Smooth muscle cell (in vitro differentiated cells): Measurements from ENCODE around the gene WFIKKN2. TPM values are rescaled to one million over a fixed set of nuclear protein-coding genes. Genes with fewer than 3 reads are reported as not detected.

Experiments used
- DNase-seq: peaks from one replicate; lab custom pipeline; 2025; ENCODE audit not compliant: unreplicated experiment; lab: John Stamatoyannopoulos, UW
- H2AFZ ChIP-seq: fragments of 200-600 bp; sonication (generic); 2 replicates; pipeline ENCODE4 v1.6.0; 2016; ENCODE audit warnings: antibody characterized with exemption, low read depth, mild to moderate bottlenecking
- H3F3A ChIP-seq: fragments of 200-600 bp; sonication (generic); 2 replicates; pipeline ENCODE4 v1.6.0; 2017; ENCODE audit warnings: antibody characterized with exemption, low read depth
- H3K27ac ChIP-seq: fragments of 200-600 bp; sonication (generic); 2 replicates; pipeline ENCODE4 v1.5.1; 2016; ENCODE audit warnings: low read depth, mild to moderate bottlenecking
- H3K27me3 ChIP-seq: fragments of 200-600 bp; sonication (generic); 2 replicates; pipeline ENCODE4 v1.6.1; 2016; ENCODE audit warnings: low read depth, mild to moderate bottlenecking
- H3K36me3 ChIP-seq: fragments of 200-600 bp; sonication (generic); 2 replicates; pipeline ENCODE4 v1.5.1; 2016; ENCODE audit warnings: low read depth
- H3K4me1 ChIP-seq: fragments of 200-600 bp; sonication (generic); 2 replicates; pipeline ENCODE4 v1.5.1; 2016; ENCODE audit warnings: low read depth
- H3K4me2 ChIP-seq: fragments of 200-600 bp; sonication (generic); 2 replicates; pipeline ENCODE4 v1.6.0; 2016; ENCODE audit warnings: mild to moderate bottlenecking
- H3K4me3 ChIP-seq: fragments of 200-600 bp; sonication (generic); 2 replicates; pipeline ENCODE4 v1.5.1; 2016; ENCODE audit warnings: mild to moderate bottlenecking
- H3K79me2 ChIP-seq: fragments of 200-600 bp; sonication (generic); 2 replicates; pipeline ENCODE4 v1.6.0; 2016; ENCODE audit warnings: low read depth, mild to moderate bottlenecking
- H3K9ac ChIP-seq: fragments of 200-600 bp; sonication (generic); 2 replicates; pipeline ENCODE4 v1.6.0; 2016; ENCODE audit warnings: low read depth
- H3K9me3 ChIP-seq: fragments of 200-600 bp; sonication (generic); replicated peaks from 2 replicates; pipeline ENCODE4 v1.5.1; 2016; ENCODE audit warnings: low read depth
- H4K20me1 ChIP-seq: fragments of 200-600 bp; sonication (generic); 2 replicates; pipeline ENCODE4 v1.6.0; 2016; ENCODE audit warnings: low read depth
- WGBS: methylation state at CpG from one replicate; pipeline ENCODE4 v1.1.7; 2016; ENCODE audit warnings: low lambda C conversion rate; 5-methylcytosine and 5-hydroxymethylcytosine counted together
- polyA plus RNA-seq: library from polyadenylated mRNA; unstranded; fragments of >200 nt; fragmentation: Nextera tagmentation; extraction: Ambion mirVana; gene quantifications from 2 replicates; pipeline ENCODE4 v1.2.1, GENCODE V29; 2016
- small RNA-seq: library from RNA; depleted of rRNA; stranded (forward); fragments of <200 nt; gene quantifications from one replicate; pipeline ENCODE3, GENCODE V24; 2014
- total RNA-seq: library from RNA; depleted of rRNA; stranded (reverse); fragments of >200 nt; gene quantifications from 2 replicates; pipeline ENCODE4 v1.2.3, GENCODE V29; 2014
- TF ChIP-seq, protein P1 (sequence below): fragments of 200-600 bp; sonication (generic); IDR thresholded peaks from 2 replicates; pipeline ENCODE4 v1.5.1; 2017; ENCODE audit warnings: borderline replicate concordance, mild to moderate bottlenecking, antibody characterized with exemption; ENCODE audit not compliant: insufficient read depth, poor library complexity, severe bottlenecking

Gene WFIKKN2
- total and polyA plus RNA-seq, 2 experiments from 2014 or later, result not detected

DNA sequence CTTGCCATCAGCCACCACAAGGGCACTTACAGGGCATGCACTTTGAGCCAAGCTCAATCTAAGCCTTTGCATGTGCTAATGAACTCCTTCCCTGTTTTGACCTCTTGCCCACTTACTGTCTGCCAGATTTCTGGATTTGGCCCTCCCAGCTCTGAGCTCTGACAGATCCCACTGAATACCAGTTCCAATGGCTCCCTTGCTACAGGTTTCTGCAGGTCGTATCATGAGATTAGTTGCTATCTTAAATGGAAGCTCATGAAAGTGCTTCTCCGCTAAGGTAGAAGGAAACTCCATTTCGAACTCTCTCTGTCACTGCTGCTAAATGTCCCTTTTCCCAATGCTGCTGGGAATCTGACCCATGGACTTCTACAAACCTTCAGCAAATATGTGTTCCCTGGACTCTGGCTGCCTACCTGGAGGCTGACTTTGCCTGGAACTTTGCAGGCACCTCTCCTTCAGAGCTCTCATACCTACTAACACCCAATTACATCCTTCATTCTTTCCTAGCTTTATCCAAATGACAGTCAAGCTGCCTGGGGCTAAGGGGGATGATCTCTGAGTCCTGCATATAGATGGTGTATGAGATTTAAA lies 54.2 kb downstream of the WFIKKN2 start:
- peaks cover 20% of the 10 kb centered on the region for H3K4me1 ChIP-seq
- no peaks in the 10 kb centered on the region for H3K79me2 ChIP-seq
- H3K27ac ChIP-seq, result no peak overlapping the region
- H3K36me3 ChIP-seq, result no peaks in the 10 kb centered on the region
- no peaks in the 10 kb centered on the region for H4K20me1 ChIP-seq
- H3K27me3 ChIP-seq, result no peaks in the 10 kb centered on the region
- H3K4me2 ChIP-seq, result no peak overlapping the region
- no peaks in the 10 kb centered on the region for H3F3A ChIP-seq
- TF ChIP-seq, protein P1, sequence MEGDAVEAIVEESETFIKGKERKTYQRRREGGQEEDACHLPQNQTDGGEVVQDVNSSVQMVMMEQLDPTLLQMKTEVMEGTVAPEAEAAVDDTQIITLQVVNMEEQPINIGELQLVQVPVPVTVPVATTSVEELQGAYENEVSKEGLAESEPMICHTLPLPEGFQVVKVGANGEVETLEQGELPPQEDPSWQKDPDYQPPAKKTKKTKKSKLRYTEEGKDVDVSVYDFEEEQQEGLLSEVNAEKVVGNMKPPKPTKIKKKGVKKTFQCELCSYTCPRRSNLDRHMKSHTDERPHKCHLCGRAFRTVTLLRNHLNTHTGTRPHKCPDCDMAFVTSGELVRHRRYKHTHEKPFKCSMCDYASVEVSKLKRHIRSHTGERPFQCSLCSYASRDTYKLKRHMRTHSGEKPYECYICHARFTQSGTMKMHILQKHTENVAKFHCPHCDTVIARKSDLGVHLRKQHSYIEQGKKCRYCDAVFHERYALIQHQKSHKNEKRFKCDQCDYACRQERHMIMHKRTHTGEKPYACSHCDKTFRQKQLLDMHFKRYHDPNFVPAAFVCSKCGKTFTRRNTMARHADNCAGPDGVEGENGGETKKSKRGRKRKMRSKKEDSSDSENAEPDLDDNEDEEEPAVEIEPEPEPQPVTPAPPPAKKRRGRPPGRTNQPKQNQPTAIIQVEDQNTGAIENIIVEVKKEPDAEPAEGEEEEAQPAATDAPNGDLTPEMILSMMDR, result no peak
- no peak overlapping the region for H2AFZ ChIP-seq
- H3K9me3 ChIP-seq, result no peaks in the 10 kb centered on the region
- 84% methylated on average over 3 of the region's 3 CpGs for WGBS
- no peak for DNase-seq
- no peak overlapping the region for H3K9ac ChIP-seq
- H3K4me3 ChIP-seq, result no peak overlapping the region

DNA sequence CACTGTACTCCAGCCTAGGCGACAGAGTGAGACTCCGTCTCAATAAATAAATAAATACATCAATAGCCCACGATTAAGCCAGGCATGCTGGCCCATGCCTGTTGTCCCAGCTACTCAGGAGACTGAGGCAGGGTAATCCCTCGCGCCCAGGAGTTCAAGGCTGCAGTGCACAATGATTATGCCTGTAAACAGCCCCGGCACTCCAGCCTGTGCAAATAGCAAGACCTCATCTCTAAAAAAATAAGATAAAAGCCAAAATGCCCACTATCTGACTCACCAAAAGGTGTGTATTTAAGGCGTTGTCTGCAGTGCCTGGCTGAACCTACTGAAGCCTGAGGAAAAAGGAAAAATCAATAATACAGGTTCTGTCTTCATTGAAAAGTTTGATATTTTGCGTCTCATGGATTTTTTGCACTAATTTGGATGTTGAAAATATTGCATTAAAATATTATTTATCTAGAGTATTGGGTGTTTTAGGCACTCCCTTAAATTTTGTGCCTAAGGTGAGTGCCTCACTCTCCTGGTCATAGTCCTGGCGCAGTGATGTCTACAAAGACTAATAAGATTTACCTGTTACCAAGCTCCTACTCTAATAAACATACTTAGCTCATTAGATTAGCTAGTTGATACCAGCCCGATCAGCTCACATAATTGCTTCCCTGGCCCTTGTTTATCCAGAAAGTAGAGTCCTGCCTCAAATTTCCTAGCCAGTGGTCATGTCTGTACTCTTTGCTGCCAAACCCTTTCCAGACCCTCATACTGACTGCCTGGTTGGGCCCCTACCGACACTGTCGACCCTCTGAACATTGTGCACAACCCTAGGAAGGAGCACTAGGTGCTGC lies 55.5 kb downstream of the WFIKKN2 start:
- TF ChIP-seq, protein P1, result no peak
- H3F3A ChIP-seq, result no peaks in the 10 kb centered on the region
- DNase-seq, result no peak
- no peak overlapping the region for H3K9ac ChIP-seq
- peaks cover 20% of the 10 kb centered on the region for H3K4me1 ChIP-seq
- H3K4me3 ChIP-seq, result no peak overlapping the region
- H3K9me3 ChIP-seq, result no peaks in the 10 kb centered on the region
- no peaks in the 10 kb centered on the region for H4K20me1 ChIP-seq
- no peaks in the 10 kb centered on the region for H3K36me3 ChIP-seq
- no peaks in the 10 kb centered on the region for H3K79me2 ChIP-seq
- H2AFZ ChIP-seq, result no peak overlapping the region
- no peak overlapping the region for H3K27ac ChIP-seq
- no peak overlapping the region for H3K4me2 ChIP-seq
- H3K27me3 ChIP-seq, result no peaks in the 10 kb centered on the region
- WGBS, result 78% methylated on average over 12 of the region's 12 CpGs

DNA sequence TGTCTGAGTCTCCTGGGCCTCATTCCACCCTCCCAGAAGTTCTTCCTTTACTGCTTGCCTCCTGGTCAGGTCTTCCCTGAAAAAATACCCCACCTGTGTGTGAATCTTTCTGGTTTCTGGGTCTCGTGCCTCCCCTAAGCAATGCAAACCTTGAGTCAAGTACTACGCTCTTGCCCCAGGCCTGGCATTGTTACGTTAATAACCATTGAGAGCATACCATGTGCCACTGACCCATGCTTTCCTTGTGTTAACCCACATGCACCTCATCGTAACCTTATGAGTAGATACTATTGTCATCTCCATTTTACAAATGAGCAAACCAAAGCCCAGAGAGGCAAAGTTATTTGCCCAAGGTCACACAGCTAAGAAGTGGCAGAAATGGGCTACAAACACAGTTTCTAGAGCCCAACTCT lies 56.2 kb downstream of the WFIKKN2 start:
- no peaks in the 10 kb centered on the region for H4K20me1 ChIP-seq
- no peak overlapping the region for H2AFZ ChIP-seq
- WGBS, result 91% methylated on average over 4 of the region's 4 CpGs
- H3K79me2 ChIP-seq, result no peaks in the 10 kb centered on the region
- DNase-seq, result no peak
- peaks cover 20% of the 10 kb centered on the region for H3K4me1 ChIP-seq
- no peak overlapping the region for H3K4me2 ChIP-seq
- no peaks in the 10 kb centered on the region for H3K9me3 ChIP-seq
- H3K27me3 ChIP-seq, result no peaks in the 10 kb centered on the region
- no peak overlapping the region for H3K27ac ChIP-seq
- no peak overlapping the region for H3K4me3 ChIP-seq
- TF ChIP-seq, protein P1, result no peak
- no peak overlapping the region for H3K9ac ChIP-seq
- H3F3A ChIP-seq, result no peaks in the 10 kb centered on the region
- no peaks in the 10 kb centered on the region for H3K36me3 ChIP-seq

Small RNAs within 50 kb of the gene (small RNA-seq; reads per million reads assigned to genes)
- gene AC005921.1, result not detected

Other genes starting within 250 kb of the WFIKKN2 start
- 1.3 and 4.3 TPM in 2 replicates for gene ABCC3, start 200.7 kb upstream of the WFIKKN2 start, total RNA-seq
- 1.3 and 6.3 TPM in 2 replicates for gene ABCC3, start 200.7 kb upstream of the WFIKKN2 start, polyA plus RNA-seq
- 17.6 and 19.5 TPM in 2 replicates for gene ANKRD40, start 127.7 kb upstream of the WFIKKN2 start, total RNA-seq
- gene ANKRD40, start 127.7 kb upstream of the WFIKKN2 start, polyA plus RNA-seq, result 8.2 and 10.1 TPM in 2 replicates
- gene LUC7L3, start 116.0 kb upstream of the WFIKKN2 start, total RNA-seq, result 59.6 and 77.8 TPM in 2 replicates
- gene LUC7L3, start 116.0 kb upstream of the WFIKKN2 start, polyA plus RNA-seq, result 75.9 and 110 TPM in 2 replicates
- gene ANKRD40CL, start 68.1 kb upstream of the WFIKKN2 start, total RNA-seq, result not detected in 2 replicates
- not detected in 2 replicates for gene ANKRD40CL, start 68.1 kb upstream of the WFIKKN2 start, polyA plus RNA-seq
- gene TOB1, start 30.8 kb downstream of the WFIKKN2 start, total RNA-seq, result 39.8 and 46.8 TPM in 2 replicates
- gene TOB1, start 30.8 kb downstream of the WFIKKN2 start, polyA plus RNA-seq, result 29.1 and 29.3 TPM in 2 replicates